Kidney epithelial cell (primary cell): ENCODE data around the gene KRT28. TPM values are rescaled to one million over a fixed set of nuclear protein-coding genes. Genes with fewer than 3 reads are reported as not detected.

ENCODE experiments used
- DNase-seq: peaks from one replicate; pipeline ENCODE4 v3.0.0-alpha.2; 2010; ENCODE audit warnings: low read depth
- H3K27me3 ChIP-seq: 2 replicates; pipeline ENCODE4 v1.6.0; 2011; ENCODE audit warnings: low read length; ENCODE audit not compliant: control insufficient read depth, insufficient read depth
- H3K36me3 ChIP-seq: 2 replicates; pipeline ENCODE4 v1.5.1; 2011; ENCODE audit warnings: low read length; ENCODE audit not compliant: control insufficient read depth, insufficient read depth
- H3K4me3 ChIP-seq: 2 replicates; pipeline ENCODE4 v1.5.1; 2011; ENCODE audit warnings: low read depth, mild to moderate bottlenecking, control low read depth, low read length
- total RNA-seq: library from RNA; depleted of rRNA; stranded (reverse); fragments of >200 nt; gene quantifications from 2 replicates; pipeline ENCODE4 v1.2.3, GENCODE V29; 2015
- TF ChIP-seq, protein P1 (sequence below): IDR thresholded peaks from 2 replicates; pipeline ENCODE4 v1.5.1; 2011; ENCODE audit warnings: mild to moderate bottlenecking, moderate library complexity, low read length, control low read depth, inconsistent platforms; ENCODE audit not compliant: insufficient read depth, poor library complexity, severe bottlenecking

Gene KRT28
- total RNA-seq, 1 donor from 2014 or later, result not detected

DNA sequence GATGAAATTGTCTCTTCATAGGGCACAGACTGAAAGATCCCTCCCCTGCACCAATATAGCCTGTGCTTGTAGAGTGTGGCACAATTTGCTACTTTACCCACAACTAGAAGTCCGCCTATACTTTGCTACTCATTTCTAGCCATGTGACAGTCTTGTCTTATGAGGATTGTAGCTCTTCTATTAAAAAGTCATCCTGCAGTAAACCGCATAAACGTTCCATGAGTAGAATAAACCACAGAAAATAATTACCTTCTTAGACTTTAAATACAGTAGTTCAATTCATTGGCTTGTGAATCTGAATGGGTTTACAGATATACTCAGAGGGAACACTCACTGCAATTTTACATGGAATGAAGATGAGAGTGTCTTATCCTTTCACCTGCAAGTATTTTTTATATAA, 21.8 kb downstream of the KRT28 start:
- TF ChIP-seq, protein P1, sequence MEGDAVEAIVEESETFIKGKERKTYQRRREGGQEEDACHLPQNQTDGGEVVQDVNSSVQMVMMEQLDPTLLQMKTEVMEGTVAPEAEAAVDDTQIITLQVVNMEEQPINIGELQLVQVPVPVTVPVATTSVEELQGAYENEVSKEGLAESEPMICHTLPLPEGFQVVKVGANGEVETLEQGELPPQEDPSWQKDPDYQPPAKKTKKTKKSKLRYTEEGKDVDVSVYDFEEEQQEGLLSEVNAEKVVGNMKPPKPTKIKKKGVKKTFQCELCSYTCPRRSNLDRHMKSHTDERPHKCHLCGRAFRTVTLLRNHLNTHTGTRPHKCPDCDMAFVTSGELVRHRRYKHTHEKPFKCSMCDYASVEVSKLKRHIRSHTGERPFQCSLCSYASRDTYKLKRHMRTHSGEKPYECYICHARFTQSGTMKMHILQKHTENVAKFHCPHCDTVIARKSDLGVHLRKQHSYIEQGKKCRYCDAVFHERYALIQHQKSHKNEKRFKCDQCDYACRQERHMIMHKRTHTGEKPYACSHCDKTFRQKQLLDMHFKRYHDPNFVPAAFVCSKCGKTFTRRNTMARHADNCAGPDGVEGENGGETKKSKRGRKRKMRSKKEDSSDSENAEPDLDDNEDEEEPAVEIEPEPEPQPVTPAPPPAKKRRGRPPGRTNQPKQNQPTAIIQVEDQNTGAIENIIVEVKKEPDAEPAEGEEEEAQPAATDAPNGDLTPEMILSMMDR, result no peak
- H3K27me3 ChIP-seq, result no peaks in the 10 kb centered on the region
- DNase-seq, result no peak
- H3K36me3 ChIP-seq, result no peaks in the 10 kb centered on the region
- no peak overlapping the region for H3K4me3 ChIP-seq

DNA sequence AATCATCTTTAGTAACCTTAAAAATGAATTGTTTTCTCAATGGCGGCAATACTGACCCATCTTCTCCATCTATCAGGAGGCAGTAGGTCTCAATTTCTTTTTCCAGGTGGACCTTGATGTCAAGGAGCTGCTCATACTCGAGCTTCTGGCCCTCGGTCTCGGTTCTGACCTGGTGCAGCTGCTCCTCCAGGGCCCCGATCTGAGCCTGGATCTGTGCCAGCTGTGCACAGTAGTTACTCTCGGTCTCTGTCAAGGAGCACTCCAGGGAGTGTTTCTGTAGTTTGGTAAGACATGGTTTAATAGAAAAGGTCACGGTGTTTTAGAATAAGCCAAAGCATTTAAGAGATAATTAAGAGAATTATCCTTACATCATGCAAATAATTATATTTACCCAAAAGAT, 22.3 kb downstream of the KRT28 start:
- DNase-seq, result no peak
- H3K27me3 ChIP-seq, result no peaks in the 10 kb centered on the region
- no peaks in the 10 kb centered on the region for H3K36me3 ChIP-seq
- no peak overlapping the region for H3K4me3 ChIP-seq
- TF ChIP-seq, protein P1, result no peak

DNA sequence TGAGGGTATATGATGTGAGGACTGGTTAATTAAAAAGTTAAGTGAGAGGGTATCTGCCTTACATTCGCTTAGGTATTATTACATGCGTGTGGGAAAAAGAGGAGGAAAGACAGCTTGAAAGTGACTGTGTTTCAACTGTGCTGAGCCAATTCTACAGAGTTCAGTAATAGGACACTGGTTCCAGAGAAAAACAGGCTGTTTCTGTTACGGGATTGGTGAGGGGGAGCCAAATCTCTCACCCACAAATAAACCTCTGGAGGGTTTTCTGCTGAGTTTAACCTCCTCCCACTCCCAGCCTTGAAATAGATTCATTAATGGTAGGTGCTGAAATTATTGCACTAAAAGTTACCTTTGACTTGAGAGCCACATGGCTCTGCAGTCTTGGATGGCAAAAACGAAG, 23.8 kb downstream of the KRT28 start:
- TF ChIP-seq, protein P1, result no peak
- H3K27me3 ChIP-seq, result no peaks in the 10 kb centered on the region
- no peak for DNase-seq

DNA sequence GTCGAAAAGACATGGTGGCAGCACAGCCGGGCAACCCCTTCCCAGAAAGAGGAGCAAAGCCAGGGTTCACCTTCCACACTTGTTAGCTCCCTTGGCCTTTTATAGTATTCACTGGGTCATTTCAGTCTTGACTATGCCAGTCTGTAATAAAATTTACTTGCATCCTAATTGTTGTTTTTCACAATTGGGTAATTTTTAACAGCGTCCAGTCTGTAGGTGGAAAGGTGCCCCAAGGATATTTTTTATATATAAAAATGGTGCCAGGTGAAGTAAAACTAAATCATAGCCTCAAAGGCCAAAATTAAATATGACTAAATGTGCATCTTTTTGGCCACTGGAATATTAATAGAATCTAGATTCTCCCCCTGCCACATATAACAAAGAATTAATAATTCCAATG, 27.7 kb downstream of the KRT28 start, which contains the start of gene KRT26:
KRT26 (minus strand) TSS at position 101 of the 400 bp plus-strand sequence; CDS start at position 13, 88 bp downstream.
- H3K4me3 ChIP-seq, result no peak within 1 kb of the TSS
- DNase-seq, result no peak
- no peaks in the 10 kb centered on the region for H3K36me3 ChIP-seq
- no peaks in the 10 kb centered on the region for H3K27me3 ChIP-seq
- TF ChIP-seq, protein P1, result no peak

More for the DNA sequence above, 23.8 kb downstream of the KRT28 start:
- Histone ChIP-seq H3K36me3 (no peaks in the 10 kb centered on the region), H3K4me3 (no peak overlapping the region)

DNA sequence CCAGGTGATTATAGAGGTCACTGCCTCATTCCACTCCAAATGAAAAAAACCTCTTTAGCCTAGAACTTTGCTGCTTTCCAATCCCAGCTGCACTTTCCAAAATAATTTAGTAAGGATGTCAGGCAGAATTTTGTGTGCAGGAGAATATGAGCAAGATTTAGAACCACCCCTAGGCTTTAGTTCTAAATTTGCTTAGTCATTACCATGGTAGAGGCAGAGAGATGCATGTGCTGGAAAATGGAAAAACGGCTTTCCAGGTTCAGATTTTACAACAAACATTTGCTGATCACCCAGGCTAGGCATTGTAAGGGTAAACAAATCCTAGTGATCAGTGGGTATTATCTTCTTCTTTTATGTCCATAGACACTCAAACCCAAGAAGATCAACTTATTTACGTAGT, 34.1 kb downstream of the KRT28 start:
- no peak for DNase-seq
- Histone ChIP-seq H3K27me3 (no peaks in the 10 kb centered on the region), H3K4me3 (no peak overlapping the region), H3K36me3 (no peaks in the 10 kb centered on the region)
- TF ChIP-seq, protein P1, result no peak

DNA sequence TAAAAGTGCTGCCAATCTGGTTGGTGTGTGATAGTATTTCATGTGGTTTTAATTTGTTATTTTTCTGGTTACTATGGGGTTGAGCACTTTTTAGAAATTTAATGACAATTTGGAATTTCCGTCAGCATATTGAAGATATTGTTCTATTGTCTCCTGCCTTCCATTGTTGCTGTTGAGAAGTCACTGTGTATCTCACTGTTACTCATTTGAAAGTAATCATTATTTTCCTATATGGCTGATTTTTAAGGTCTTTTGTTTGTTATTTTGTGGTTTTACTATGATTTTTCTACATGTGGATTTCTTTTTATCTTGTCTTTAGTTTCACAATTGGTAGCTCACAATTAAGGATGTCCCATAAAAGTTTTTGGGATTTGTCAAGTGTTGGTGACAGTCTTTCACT, 36.0 kb downstream of the KRT28 start:
- TF ChIP-seq, protein P1, result no peak
- H3K36me3 ChIP-seq, result no peaks in the 10 kb centered on the region
- no peaks in the 10 kb centered on the region for H3K27me3 ChIP-seq
- H3K4me3 ChIP-seq, result no peak overlapping the region
- no peak for DNase-seq
